HCT116 (cell line): ENCODE results near the gene ICAM2. TPM values are rescaled to one million over a fixed set of nuclear protein-coding genes. Genes with fewer than 3 reads are reported as not detected.
A peak's percentile ranks its signal among the peaks of the same experiment; 100 is the strongest.

Source experiments
- ATAC-seq: fragments of 200-7000 bp; cut with Tn5 transposase; 2 replicates; pipeline ENCODE4 v1.9.1; 2020; ENCODE audit warnings: mild to moderate bottlenecking, moderate library complexity
- BruUV-seq: library from RNA; stranded (reverse); fragments of 400-500 nt; replicated peaks from 2 replicates; lab custom pipeline; 2021; lab: Mats Ljungman, UMichigan
- CTCF ChIA-PET: fragments of 300-600 bp; sonication (Branson Sonifier 250); formaldehyde crosslinking; loops from one replicate; lab custom pipeline; 2021; ENCODE audit warnings: antibody characterized with exemption; lab: Charles Lee
- POLR2A ChIA-PET: fragments of 300-600, 350-600 bp; sonication (Branson Sonifier 250); formaldehyde crosslinking; loops from one replicate; lab custom pipeline; 2021; ENCODE audit warnings: antibody characterized with exemption; lab: Charles Lee
- RAD21 ChIA-PET, 2 experiments: fragments of 300-600 bp; sonication (Branson Sonifier 250); formaldehyde crosslinking; loops; one replicate each; lab custom pipeline; 2023; ENCODE audit warnings: low total read pairs in 2 of 2; ENCODE audit not compliant: uncharacterized antibody in 2 of 2, unreplicated experiment in 2 of 2, low non-redundant PET in 1 of 2; lab: Charles Lee
- DNase-seq: peaks from one replicate; pipeline ENCODE4 v3.0.0-alpha.2; 2010; ENCODE audit warnings: low read depth, low spot score
- H2AFZ ChIP-seq: fragments of 200-600 bp; shearing (Covaris generic), sonication (generic); 2 replicates; pipeline ENCODE4 v1.6.1; 2017; ENCODE audit warnings: low read depth, mixed run types, mixed read lengths, antibody characterized with exemption, low read length; ENCODE audit not compliant: poor library complexity, severe bottlenecking
- H3K27ac ChIP-seq: 2 replicates; pipeline ENCODE4 v1.5.1; 2012; ENCODE audit warnings: low read depth, low read length
- H3K27me3 ChIP-seq: fragments of 200-600 bp; sonication (generic); 2 replicates; pipeline ENCODE4 v1.6.1; 2016; ENCODE audit warnings: mixed run types, low read length, mixed read lengths; ENCODE audit not compliant: insufficient read depth
- H3K36me3 ChIP-seq, 2 experiments: fragments of 200-500 bp in 1 of 2; fragments of 200-600 bp in 1 of 2; sonication (Bioruptor generic) in 1 of 2; sonication (generic) in 1 of 2; 2 replicates each; pipeline versions ENCODE4 v1.5.1 to v1.6.1; 2014 to 2016; ENCODE audit warnings: low read length in 2 of 2, inconsistent platforms in 1 of 2, mixed read lengths in 1 of 2, mixed run types in 1 of 2; ENCODE audit not compliant: insufficient read depth in 2 of 2, control insufficient read depth in 1 of 2
- H3K4me1 ChIP-seq, 2 experiments: fragments of 200-600 bp in 1 of 2; sonication (generic) in 1 of 2; 2 replicates each; pipeline versions ENCODE4 v1.5.1 to v1.6.1; 2012 to 2017; ENCODE audit warnings: low read length in 2 of 2, inconsistent platforms in 1 of 2, mild to moderate bottlenecking in 1 of 2, mixed read lengths in 1 of 2, mixed run types in 1 of 2, moderate library complexity in 1 of 2; ENCODE audit not compliant: insufficient read depth in 2 of 2, control insufficient read depth in 1 of 2
- H3K4me2 ChIP-seq: fragments of 200-600 bp; sonication (generic); 2 replicates; pipeline ENCODE4 v1.6.1; 2017; ENCODE audit warnings: mixed run types, low read length, mixed read lengths
- H3K4me3 ChIP-seq, 2 experiments: fragments of 200-600 bp in 1 of 2; sonication (generic) in 1 of 2; replicated peaks in 1 of 2; 2 replicates each; pipeline ENCODE4 v1.5.1; 2011 to 2016; ENCODE audit warnings: low read length in 2 of 2, control low read depth in 1 of 2, low read depth in 1 of 2, mild to moderate bottlenecking in 1 of 2, mixed read lengths in 1 of 2, mixed run types in 1 of 2
- H3K79me2 ChIP-seq: fragments of 200-600 bp; sonication (generic); 2 replicates; pipeline ENCODE4 v1.6.1; 2017; ENCODE audit warnings: mild to moderate bottlenecking, mixed run types, low read length, moderate library complexity, mixed read lengths; ENCODE audit not compliant: insufficient read depth
- H3K9ac ChIP-seq: fragments of 200-600 bp; sonication (generic); 2 replicates; pipeline ENCODE4 v1.6.1; 2016; ENCODE audit warnings: low read length, mixed read lengths
- H3K9me2 ChIP-seq: fragments of 200-600 bp; sonication (generic), shearing (Covaris generic); 2 replicates; pipeline ENCODE4 v1.6.1; 2017; ENCODE audit warnings: mixed run types, mild to moderate bottlenecking, moderate library complexity; ENCODE audit not compliant: insufficient read depth
- H3K9me3 ChIP-seq, 2 experiments: fragments of 200-500 bp in 1 of 2; fragments of 200-600 bp in 1 of 2; sonication (Bioruptor generic) in 1 of 2; sonication (generic) in 1 of 2; 2 replicates each; pipeline ENCODE4 v1.6.1; 2014 to 2017; ENCODE audit warnings: low read length in 2 of 2, mixed read lengths in 2 of 2, inconsistent platforms in 1 of 2, low read depth in 1 of 2, mild to moderate bottlenecking in 1 of 2, mixed run types in 1 of 2, moderate library complexity in 1 of 2; ENCODE audit not compliant: control insufficient read depth in 1 of 2, insufficient read depth in 1 of 2
- H4K20me1 ChIP-seq: fragments of 200-600 bp; sonication (generic), shearing (Covaris generic); 2 replicates; pipeline ENCODE4 v1.6.1; 2017; ENCODE audit warnings: mixed run types, mild to moderate bottlenecking, moderate library complexity; ENCODE audit not compliant: insufficient read depth
- CBX3 ChIP-seq: IDR thresholded peaks from 2 replicates; pipeline ENCODE4 v1.6.1; 2012; ENCODE audit warnings: low read depth
- JUND ChIP-seq: IDR thresholded peaks from 2 replicates; pipeline ENCODE4 v1.6.1; 2012
- RAD21 ChIP-seq: IDR thresholded peaks from 2 replicates; pipeline ENCODE4 v1.6.1; 2012; ENCODE audit warnings: low read depth, mild to moderate bottlenecking
- intact Hi-C: fragments of 100-400 bp; cut with micrococcal nuclease; formaldehyde crosslinking; loops from 2 replicates; pipeline ENCODE4 v1.10.0; 2022
- total RNA-seq: library from RNA; stranded (reverse); gene quantifications from one replicate; pipeline ENCODE4 v1.2.1, GENCODE V29; 2021; ENCODE audit not compliant: unreplicated experiment
- TF ChIP-seq, protein P1 (sequence below): IDR thresholded peaks from 2 replicates; pipeline ENCODE4 v1.6.1; 2012
- TF ChIP-seq, protein P2 (sequence below), 3 experiments: fragments of 200-600 bp in 1 of 3; sonication (generic) in 1 of 3; IDR thresholded peaks in 2 of 3; conservative IDR thresholded peaks in 1 of 3; 2 replicates each; pipeline ENCODE4 v1.5.1; 2012 to 2017; ENCODE audit warnings: low read depth in 2 of 3, low read length in 2 of 3, antibody characterized with exemption in 1 of 3, borderline replicate concordance in 1 of 3, control low read depth in 1 of 3, mild to moderate bottlenecking in 1 of 3, mixed read lengths in 1 of 3, mixed run types in 1 of 3, moderate library complexity in 1 of 3; ENCODE audit not compliant: insufficient read depth in 1 of 3

Gene ICAM2
- total RNA-seq, 1 experiment from 2014 or later: 0.61 TPM

GRCh38 chr17:64037180-64037579 lies 16.7 kb upstream of the ICAM2 start:
- Histone ChIP-seq H3K9me2 (no peaks in the 10 kb centered on the region), H3K27me3 (no peaks in the 10 kb centered on the region), H3K27ac (no peak overlapping the region), H3K4me1 (peaks cover 0 to 6% of the 10 kb centered on the region in 2 experiments; a peak in 1 of 4 replicates), H3K9me3 (no peaks in the 10 kb centered on the region), H3K4me3 (no peak overlapping the region), H3K79me2 (no peaks in the 10 kb centered on the region), H2AFZ (no peak overlapping the region), H3K36me3 (no peaks in the 10 kb centered on the region), H3K9ac (no peak overlapping the region), H3K4me2 (no peak overlapping the region), H4K20me1 (no peaks in the 10 kb centered on the region)
- CTCF ChIA-PET: interaction anchor here (2.0 kb wide), 1 partner anchor 117 kb away, joined by 6 read pairs; no protein-coding TSS in a partner anchor
- no TSS peak for BruUV-seq
- intact Hi-C loops: no loop called here
- ATAC-seq (no peak), DNase-seq (no peak)
- TF ChIP-seq, protein P1, sequence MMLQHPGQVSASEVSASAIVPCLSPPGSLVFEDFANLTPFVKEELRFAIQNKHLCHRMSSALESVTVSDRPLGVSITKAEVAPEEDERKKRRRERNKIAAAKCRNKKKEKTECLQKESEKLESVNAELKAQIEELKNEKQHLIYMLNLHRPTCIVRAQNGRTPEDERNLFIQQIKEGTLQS: no peak
- no peak for TF ChIP-seq CBX3
- no peak for TF ChIP-seq JUND
- RAD21 ChIA-PET: no interaction called here
- POLR2A ChIA-PET: no interaction called here

DNA sequence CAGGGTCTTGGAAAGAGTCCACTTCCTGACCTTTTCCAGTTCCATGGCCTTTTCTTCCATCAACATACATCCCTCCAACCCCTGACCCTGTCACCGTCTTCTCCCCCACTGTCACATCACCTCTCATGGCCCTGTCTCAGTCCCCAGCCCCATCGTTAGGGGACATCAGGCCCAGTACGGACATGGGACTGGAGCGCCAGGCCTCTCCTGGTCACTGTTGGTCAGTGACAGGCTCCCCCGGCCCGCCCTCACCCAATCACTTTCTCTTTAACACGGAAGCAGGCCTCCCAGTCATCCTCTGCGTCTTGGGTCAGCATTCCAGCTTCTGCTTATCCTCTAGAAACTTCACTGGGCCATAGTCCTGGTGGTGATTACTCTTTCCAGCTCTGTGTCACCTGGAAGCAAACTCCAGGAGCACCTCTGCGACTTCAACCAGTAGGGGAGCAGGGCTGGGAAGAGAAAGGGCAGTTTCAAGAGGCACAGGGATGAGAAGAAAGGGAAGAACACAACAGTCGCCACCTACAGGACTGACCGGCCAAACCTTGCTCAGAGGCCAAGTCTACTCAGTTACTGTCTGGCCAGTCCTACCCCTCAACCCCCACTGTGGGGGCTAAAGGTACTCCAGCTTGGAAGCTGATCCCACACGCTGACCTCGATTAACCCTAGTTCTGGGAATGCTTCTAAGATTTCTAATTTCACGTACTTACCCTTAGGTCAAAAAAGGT lies 15.9 kb upstream of the ICAM2 start:
- CTCF ChIA-PET: interaction anchor here (0.6 to 2.2 kb wide), 3 partner anchors 11 to 97 kb away, joined by 3 to 8 read pairs (median 5); no protein-coding TSS in a partner anchor
- RAD21 ChIA-PET: no interaction called here
- ATAC-seq: peak; percentile 93

More for the DNA sequence above, 15.9 kb upstream of the ICAM2 start:
- H3K9me2 ChIP-seq: no peaks in the 10 kb centered on the region
- H2AFZ ChIP-seq: no peak overlapping the region
- intact Hi-C loops: no loop called here
- POLR2A ChIA-PET: no interaction called here
- H3K9ac ChIP-seq: no peak overlapping the region
- H3K36me3 ChIP-seq: no peaks in the 10 kb centered on the region
- H3K4me1 ChIP-seq: peaks cover 0 to 6% of the 10 kb centered on the region in 2 experiments; a peak in 1 of 4 replicates
- no peak overlapping the region for H3K4me3 ChIP-seq
- DNase-seq: peak; percentile 27
- no peak overlapping the region for H3K4me2 ChIP-seq
- H3K79me2 ChIP-seq: no peaks in the 10 kb centered on the region
- no TSS peak for BruUV-seq
- H3K27me3 ChIP-seq: no peaks in the 10 kb centered on the region
- no peaks in the 10 kb centered on the region for H3K9me3 ChIP-seq
- TF ChIP-seq, protein P2, sequence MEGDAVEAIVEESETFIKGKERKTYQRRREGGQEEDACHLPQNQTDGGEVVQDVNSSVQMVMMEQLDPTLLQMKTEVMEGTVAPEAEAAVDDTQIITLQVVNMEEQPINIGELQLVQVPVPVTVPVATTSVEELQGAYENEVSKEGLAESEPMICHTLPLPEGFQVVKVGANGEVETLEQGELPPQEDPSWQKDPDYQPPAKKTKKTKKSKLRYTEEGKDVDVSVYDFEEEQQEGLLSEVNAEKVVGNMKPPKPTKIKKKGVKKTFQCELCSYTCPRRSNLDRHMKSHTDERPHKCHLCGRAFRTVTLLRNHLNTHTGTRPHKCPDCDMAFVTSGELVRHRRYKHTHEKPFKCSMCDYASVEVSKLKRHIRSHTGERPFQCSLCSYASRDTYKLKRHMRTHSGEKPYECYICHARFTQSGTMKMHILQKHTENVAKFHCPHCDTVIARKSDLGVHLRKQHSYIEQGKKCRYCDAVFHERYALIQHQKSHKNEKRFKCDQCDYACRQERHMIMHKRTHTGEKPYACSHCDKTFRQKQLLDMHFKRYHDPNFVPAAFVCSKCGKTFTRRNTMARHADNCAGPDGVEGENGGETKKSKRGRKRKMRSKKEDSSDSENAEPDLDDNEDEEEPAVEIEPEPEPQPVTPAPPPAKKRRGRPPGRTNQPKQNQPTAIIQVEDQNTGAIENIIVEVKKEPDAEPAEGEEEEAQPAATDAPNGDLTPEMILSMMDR (IDR thresholded peaks at IDR 0.05 in 2 of 3, conservative IDR thresholded peaks at IDR 0.05 in 1 of 3; ENCODE audit: borderline replicate concordance in 1 of 3, insufficient read depth in 1 of 3, low read depth in 2 of 3, low read length in 2 of 3): peak; percentile 28 to 59 (median 55); a peak in 4 of 6 replicates
- no peak for TF ChIP-seq RAD21
- TF ChIP-seq, all 23 proteins: peak for 1
- Histone ChIP-seq H3K27ac (no peak overlapping the region), H4K20me1 (no peaks in the 10 kb centered on the region)
